BLaER1 treated with 17β-estradiol and CSF1 and Interleukin-3, amounts not matched to agents 10 nM and 100 nM (cell line): ENCODE results near the gene ITPKB.
"Not testable (repeated sequence)": the region's sequence is repeated elsewhere in the genome, so short reads cannot be mapped to it uniquely, and the experiment has no call there.

Experiments used
- H3K27ac ChIP-seq, 11 experiments: shearing (Covaris generic); formaldehyde crosslinking; 2 replicates each; pipeline ENCODE4 v1.8.1; 2022
- H3K27me3 ChIP-seq, 11 experiments: shearing (Covaris generic); formaldehyde crosslinking; 2 replicates each; pipeline ENCODE4 v1.8.1; 2022
- H3K36me3 ChIP-seq, 11 experiments: shearing (Covaris generic); formaldehyde crosslinking; 2 replicates each; pipeline ENCODE4 v1.8.1; 2022
- H3K4me1 ChIP-seq, 10 experiments: shearing (Covaris generic); formaldehyde crosslinking; 2 replicates each; pipeline ENCODE4 v1.8.1; 2022
- H3K4me2 ChIP-seq, 11 experiments: shearing (Covaris generic); formaldehyde crosslinking; 2 replicates each; pipeline ENCODE4 v1.8.1; 2022
- H3K4me3 ChIP-seq, 10 experiments: shearing (Covaris generic); formaldehyde crosslinking; 2 replicates each; pipeline ENCODE4 v1.8.1; 2022
- H3K9ac ChIP-seq, 11 experiments: shearing (Covaris generic); formaldehyde crosslinking; 2 replicates each; pipeline ENCODE4 v1.8.1; 2022
- H3K9me3 ChIP-seq, 11 experiments: shearing (Covaris generic); formaldehyde crosslinking; replicated peaks in 1 of 11; 2 replicates each; pipeline ENCODE4 v1.8.1; 2022
- H4K20me1 ChIP-seq, 11 experiments: shearing (Covaris generic); formaldehyde crosslinking; 2 replicates each; pipeline ENCODE4 v1.8.1; 2022
- Cebpa-rat ChIP-seq, 11 experiments: shearing (Covaris generic); IDR thresholded peaks; 2 replicates each; pipeline ENCODE4 v1.8.1; 2022

ITPKB gene

GRCh38 chr1:226601456-226601855 is 137.6 kb downstream of the ITPKB start:
- no peaks in the 10 kb centered on the region for H3K36me3 ChIP-seq
- no peak for TF ChIP-seq Cebpa-rat (IDR thresholded peaks at IDR 0.05)
- no peak overlapping the region for H3K9ac ChIP-seq
- no peaks in the 10 kb centered on the region for H4K20me1 ChIP-seq
- H3K27ac ChIP-seq = no peak overlapping the region
- H3K4me1 ChIP-seq = peaks cover 0 to 48% (median 37%) of the 10 kb centered on the region in 10 experiments; a peak in 19 of 20 replicates
- no peak overlapping the region for H3K4me3 ChIP-seq
- H3K9me3 ChIP-seq = no peaks in the 10 kb centered on the region; a peak in 1 of 22 replicates
- no peaks in the 10 kb centered on the region for H3K27me3 ChIP-seq
- no peak overlapping the region for H3K4me2 ChIP-seq

DNA sequence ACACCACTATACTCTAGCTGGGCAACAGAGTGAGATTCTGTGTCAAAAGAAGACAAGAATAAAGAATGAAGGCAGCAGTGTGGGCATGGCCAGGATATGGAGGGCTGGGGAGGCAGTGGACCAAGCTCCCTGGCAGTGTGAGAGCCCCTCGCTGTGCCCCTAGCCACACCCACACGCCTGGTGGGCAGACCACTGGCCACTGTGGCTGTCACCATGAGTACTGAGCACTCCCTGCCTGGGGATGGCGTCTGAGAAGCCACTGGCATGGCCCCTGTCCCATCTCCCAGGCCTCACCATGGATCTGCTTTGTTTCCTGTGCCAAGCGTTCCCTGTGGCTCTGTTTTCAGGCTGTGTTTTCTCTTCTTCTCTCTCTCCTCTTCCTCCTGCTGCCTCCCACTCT is 138.8 kb downstream of the ITPKB start:
- Histone ChIP-seq H3K4me2 (no peak overlapping the region), H3K27me3 (no peaks in the 10 kb centered on the region), H3K36me3 (no peaks in the 10 kb centered on the region), H3K4me3 (no peak overlapping the region), H3K9ac (no peak overlapping the region), H3K4me1 (peaks cover 0 to 43% (median 37%) of the 10 kb centered on the region in 10 experiments; a peak in 19 of 20 replicates), H3K9me3 (peaks cover 0 to 5% (median 0%) of the 10 kb centered on the region in 11 experiments; a peak in 3 of 22 replicates), H4K20me1 (no peaks in the 10 kb centered on the region), H3K27ac (no peak overlapping the region)
- TF ChIP-seq Cebpa-rat (IDR thresholded peaks at IDR 0.05) = no peak

GRCh38 chr1:226599636-226600238 is 139.3 kb downstream of the ITPKB start:
- peaks cover 0 to 5% (median 0%) of the 10 kb centered on the region in 11 experiments; a peak in 3 of 22 replicates for H3K9me3 ChIP-seq
- H3K4me2 ChIP-seq = no peak overlapping the region
- H3K36me3 ChIP-seq = no peaks in the 10 kb centered on the region
- no peaks in the 10 kb centered on the region for H4K20me1 ChIP-seq
- no peak overlapping the region for H3K27ac ChIP-seq
- H3K4me1 ChIP-seq = peaks cover 0 to 38% (median 35%) of the 10 kb centered on the region in 10 experiments; a peak in 19 of 20 replicates
- TF ChIP-seq Cebpa-rat (IDR thresholded peaks at IDR 0.05) = no peak
- no peak overlapping the region for H3K9ac ChIP-seq
- no peak overlapping the region for H3K4me3 ChIP-seq
- no peaks in the 10 kb centered on the region for H3K27me3 ChIP-seq

DNA sequence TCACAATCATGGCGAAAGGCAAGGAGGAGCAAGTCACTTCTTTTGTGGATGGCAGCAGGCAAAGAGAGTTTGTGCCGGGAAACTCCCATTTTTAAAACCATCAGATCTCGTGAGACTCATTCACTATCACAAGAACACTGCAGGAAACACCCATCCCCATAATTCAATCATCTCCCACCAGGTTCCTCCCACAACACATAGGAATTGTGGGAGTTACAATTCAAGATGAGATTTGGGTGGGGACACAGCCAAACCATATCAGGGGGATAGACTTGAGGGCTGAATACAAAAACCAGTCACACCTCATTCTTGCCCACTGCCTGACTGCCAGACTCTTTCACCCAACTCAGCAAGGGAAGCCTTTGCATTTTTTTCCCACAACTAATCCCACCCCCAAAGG is 140.1 kb downstream of the ITPKB start:
- not testable (repeated sequence) for H3K9me3 ChIP-seq, H4K20me1 ChIP-seq, H3K4me2 ChIP-seq, H3K27ac ChIP-seq, H3K27me3 ChIP-seq, H3K4me3 ChIP-seq, H3K9ac ChIP-seq, H3K36me3 ChIP-seq
- H3K4me1 ChIP-seq = peaks cover 0 to 31% (median 27%) of the 10 kb centered on the region in 10 experiments; a peak in 19 of 20 replicates

GRCh38 chr1:226598455-226598849 is 140.6 kb downstream of the ITPKB start:
- H3K27ac ChIP-seq = no peak overlapping the region
- peaks cover 0 to 26% (median 22%) of the 10 kb centered on the region in 10 experiments; a peak in 19 of 20 replicates for H3K4me1 ChIP-seq
- TF ChIP-seq Cebpa-rat (IDR thresholded peaks at IDR 0.05) = no peak
- H4K20me1 ChIP-seq = no peaks in the 10 kb centered on the region
- H3K9ac ChIP-seq = no peak overlapping the region
- no peak overlapping the region for H3K4me3 ChIP-seq
- no peaks in the 10 kb centered on the region for H3K27me3 ChIP-seq
- peak overlapping the region in 3 of 11 experiments; percentile 2 to 16 (median 6); a peak in 1 of 22 replicates for H3K4me2 ChIP-seq
- no peaks in the 10 kb centered on the region for H3K36me3 ChIP-seq
- H3K9me3 ChIP-seq = peaks cover 0 to 5% (median 0%) of the 10 kb centered on the region in 11 experiments; a peak in 3 of 22 replicates

- no peaks in the 10 kb centered on the region for H4K20me1 ChIP-seq
- peaks cover 0 to 5% (median 0%) of the 10 kb centered on the region in 11 experiments; a peak in 3 of 22 replicates for H3K9me3 ChIP-seq
- TF ChIP-seq Cebpa-rat (IDR thresholded peaks at IDR 0.05) = no peak
- H3K27ac ChIP-seq = no peak overlapping the region
- H3K4me3 ChIP-seq = no peak overlapping the region
- H3K36me3 ChIP-seq = no peaks in the 10 kb centered on the region
- H3K4me2 ChIP-seq = peak overlapping the region in 10 of 11 experiments; percentile 2 to 52 (median 30); a peak in 16 of 22 replicates
- H3K4me1 ChIP-seq = peaks cover 0 to 19% (median 16%) of the 10 kb centered on the region in 10 experiments; a peak in 19 of 20 replicates
- no peaks in the 10 kb centered on the region for H3K27me3 ChIP-seq
- H3K9ac ChIP-seq = no peak overlapping the region
Measured at GRCh38 chr1:226597616-226598454, 141.2 kb downstream of the ITPKB start.

GRCh38 chr1:226596531-226597165 is 142.4 kb downstream of the ITPKB start:
- Histone ChIP-seq H3K4me1 (peaks cover 0 to 12% (median 8%) of the 10 kb centered on the region in 10 experiments; a peak in 16 of 20 replicates), H3K27me3 (no peaks in the 10 kb centered on the region)

GRCh38 chr1:226593541-226593940 is 145.5 kb downstream of the ITPKB start:
- Histone ChIP-seq H3K9ac (no peak overlapping the region), H3K36me3 (no peaks in the 10 kb centered on the region), H3K4me2 (no peak overlapping the region), H4K20me1 (no peaks in the 10 kb centered on the region), H3K27me3 (no peaks in the 10 kb centered on the region), H3K9me3 (peaks cover 0 to 5% (median 0%) of the 10 kb centered on the region in 11 experiments; a peak in 3 of 22 replicates), H3K27ac (no peak overlapping the region), H3K4me3 (no peak overlapping the region), H3K4me1 (peaks cover 7 to 18% (median 9%) of the 10 kb centered on the region in 10 experiments; a peak in 17 of 20 replicates)
- no peak for TF ChIP-seq Cebpa-rat (IDR thresholded peaks at IDR 0.05)

More at GRCh38 chr1:226596531-226597165, 142.4 kb downstream of the ITPKB start:
- no peaks in the 10 kb centered on the region for H3K36me3 ChIP-seq
- TF ChIP-seq Cebpa-rat (IDR thresholded peaks at IDR 0.05) = no peak
- H3K9ac ChIP-seq = no peak overlapping the region
- no peak overlapping the region for H3K4me2 ChIP-seq
- no peak overlapping the region for H3K4me3 ChIP-seq
- H4K20me1 ChIP-seq = no peaks in the 10 kb centered on the region
- no peak overlapping the region for H3K27ac ChIP-seq
- peaks cover 0 to 5% (median 0%) of the 10 kb centered on the region in 11 experiments; a peak in 3 of 22 replicates for H3K9me3 ChIP-seq

GRCh38 chr1:226590614-226591013 is 148.5 kb downstream of the ITPKB start:
- H3K4me3 ChIP-seq = no peak overlapping the region
- peaks cover 0 to 4% (median 0%) of the 10 kb centered on the region in 11 experiments; a peak in 3 of 22 replicates for H3K9me3 ChIP-seq
- H4K20me1 ChIP-seq = no peaks in the 10 kb centered on the region
- no peak overlapping the region for H3K9ac ChIP-seq
- no peak for TF ChIP-seq Cebpa-rat (IDR thresholded peaks at IDR 0.05)
- peaks cover 0 to 18% (median 5%) of the 10 kb centered on the region in 10 experiments; a peak in 8 of 20 replicates for H3K4me1 ChIP-seq
- H3K36me3 ChIP-seq = no peaks in the 10 kb centered on the region
- no peak overlapping the region for H3K4me2 ChIP-seq
- no peaks in the 10 kb centered on the region for H3K27me3 ChIP-seq
- H3K27ac ChIP-seq = no peak overlapping the region
